GM18951 (cell line): Measurements from ENCODE around the gene RNF180.

ENCODE experiments used
- POLR2A ChIP-seq: IDR thresholded peaks from 4 replicates; pipeline ENCODE4 v1.6.1; 2011; ENCODE audit warnings: mild to moderate bottlenecking; ENCODE audit not compliant: insufficient read length, insufficient read depth; ENCODE audit errors: extremely low read depth
- in situ Hi-C: fragments of 300-500 bp; cut with MboI; formaldehyde crosslinking; loops from one replicate; pipeline ENCODE4 v1.12.0; 2022; ENCODE audit warnings: low sequenced_read_pairs, mixed read lengths, inconsistent platforms; ENCODE audit not compliant: unreplicated experiment

RNF180 gene

DNA sequence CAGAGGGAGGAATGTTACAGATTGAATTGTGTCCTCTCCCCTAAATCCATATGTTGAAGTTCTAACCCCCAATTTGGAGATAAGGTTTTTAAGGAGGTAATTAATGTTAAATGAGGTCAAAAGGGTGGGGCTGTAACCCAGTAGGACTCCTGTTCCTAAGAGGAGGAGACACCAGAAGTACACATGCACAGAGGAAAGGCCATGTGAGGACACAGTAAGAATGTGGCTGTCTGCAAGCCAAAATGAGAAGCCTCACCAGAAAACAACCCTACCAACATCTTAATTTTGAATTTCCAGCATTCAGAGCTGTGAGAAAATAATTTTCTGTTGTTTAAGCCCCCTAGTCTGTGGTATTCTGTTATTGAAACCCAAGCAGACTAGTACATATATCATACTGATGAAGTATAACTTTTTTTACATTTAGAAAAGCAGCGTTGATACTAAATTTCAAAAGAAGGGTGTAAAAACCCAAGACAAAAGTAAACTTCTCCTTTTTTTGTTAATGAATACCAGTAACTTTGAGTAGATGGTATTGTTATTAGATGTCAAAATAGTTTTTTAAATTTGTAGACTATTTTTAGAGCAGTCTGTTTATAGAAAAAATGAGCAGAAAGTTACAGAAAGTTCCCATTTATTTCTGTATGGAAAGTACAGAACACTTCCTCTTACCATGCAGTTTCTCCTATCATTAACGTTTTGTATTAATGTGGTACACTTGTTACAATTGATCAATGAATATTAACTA lies 25.1 kb downstream of the RNF180 start:
- in situ Hi-C loops: no loop called here
- TF ChIP-seq POLR2A: no peak

DNA sequence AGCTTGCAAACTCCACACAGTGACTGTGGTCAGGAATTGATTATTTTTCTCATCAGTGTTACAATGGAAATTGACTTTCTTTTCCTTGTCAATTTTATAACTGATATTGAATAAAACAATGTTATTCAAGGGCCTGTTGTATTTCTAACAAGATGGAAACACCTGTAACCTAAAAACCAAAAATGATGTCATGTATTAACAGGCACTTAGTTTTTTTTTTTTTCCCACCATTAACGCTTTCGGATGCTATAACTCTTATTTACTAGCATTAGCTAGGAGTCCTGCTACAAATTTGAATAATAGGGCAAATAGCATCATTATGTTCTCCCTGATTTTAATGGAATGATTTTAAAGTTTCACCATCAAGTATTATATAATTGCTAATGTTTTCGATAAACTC lies 30.3 kb downstream of the RNF180 start:
- in situ Hi-C loops: no loop called here
- TF ChIP-seq POLR2A: no peak

DNA sequence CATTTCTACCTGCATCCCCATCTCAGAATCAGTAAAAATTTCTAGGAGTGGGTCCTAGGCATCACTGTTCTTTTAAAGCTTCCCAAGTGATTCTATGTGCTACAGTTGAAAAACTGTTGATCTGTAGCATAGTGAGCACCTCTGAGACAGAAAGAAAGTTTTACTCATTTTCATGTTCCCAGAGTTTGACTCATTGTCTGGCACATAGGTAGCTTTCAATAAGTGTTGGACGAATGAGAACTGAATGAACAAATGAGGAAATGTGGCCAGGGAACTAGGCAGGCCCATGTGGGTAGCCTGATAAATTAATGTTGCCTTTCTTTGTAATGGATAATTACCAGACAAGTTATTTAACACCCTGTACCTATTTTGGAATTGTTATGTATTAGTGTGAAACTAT lies 33.8 kb downstream of the RNF180 start:
- in situ Hi-C loops: no loop called here
- no peak for TF ChIP-seq POLR2A

DNA sequence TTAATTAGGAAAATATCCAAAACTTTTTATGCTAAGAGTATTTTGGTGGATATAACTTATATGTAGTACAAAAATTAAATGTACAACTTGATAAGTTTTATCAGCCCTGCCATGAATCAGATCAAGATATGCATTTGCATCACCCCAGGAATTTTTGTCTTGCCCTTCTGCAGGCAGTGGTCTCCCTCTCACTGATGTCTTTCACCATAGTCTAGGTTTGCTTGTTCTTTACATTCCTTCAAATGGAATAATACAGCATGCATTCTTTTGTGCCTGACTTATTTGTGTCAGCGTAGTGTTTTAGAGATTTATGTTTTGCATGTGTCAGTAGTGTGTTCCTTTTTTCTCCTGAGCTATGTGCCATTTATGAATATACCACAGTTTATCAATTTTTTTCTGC lies 36.4 kb downstream of the RNF180 start:
- in situ Hi-C loops: no loop called here
- no peak for TF ChIP-seq POLR2A

DNA sequence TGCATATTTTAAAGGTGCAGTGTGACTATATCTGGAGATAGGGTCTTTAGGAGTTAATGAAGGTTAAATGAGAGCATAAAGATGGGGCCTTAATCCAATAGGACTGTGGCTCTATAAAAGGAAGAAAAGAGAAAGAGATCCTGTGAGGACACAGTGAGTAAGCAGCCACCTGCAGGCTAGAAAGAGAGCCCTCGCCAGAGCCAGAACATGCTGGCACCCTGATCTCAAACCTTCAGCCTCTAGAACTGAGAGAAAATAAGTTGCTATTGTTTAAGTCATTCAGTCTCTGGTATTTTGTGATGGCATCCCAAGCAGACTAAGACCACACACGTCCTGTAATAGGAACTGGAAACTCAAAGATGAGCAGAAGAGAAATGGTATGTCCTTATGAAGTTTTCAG lies 41.0 kb downstream of the RNF180 start:
- in situ Hi-C loops: no loop called here
- TF ChIP-seq POLR2A: no peak

DNA sequence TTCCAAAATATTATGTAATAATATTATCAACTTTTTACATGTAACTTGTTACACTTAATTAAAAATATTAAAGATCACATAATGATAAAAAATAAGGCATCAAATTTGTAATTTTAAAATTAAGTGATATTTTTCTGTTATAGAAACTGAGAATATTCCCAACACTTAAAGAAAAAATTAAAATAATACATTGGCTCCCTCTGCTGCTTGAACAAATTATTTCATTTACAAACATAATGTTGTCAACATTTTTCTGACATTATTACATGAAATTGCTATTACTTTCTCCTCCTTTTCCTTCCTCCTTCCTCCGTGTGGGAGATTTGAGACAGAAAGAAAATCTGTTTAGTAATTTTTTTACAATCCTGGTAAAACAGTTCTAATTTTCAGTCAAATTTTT lies 42.3 kb downstream of the RNF180 start:
- no peak for TF ChIP-seq POLR2A

DNA sequence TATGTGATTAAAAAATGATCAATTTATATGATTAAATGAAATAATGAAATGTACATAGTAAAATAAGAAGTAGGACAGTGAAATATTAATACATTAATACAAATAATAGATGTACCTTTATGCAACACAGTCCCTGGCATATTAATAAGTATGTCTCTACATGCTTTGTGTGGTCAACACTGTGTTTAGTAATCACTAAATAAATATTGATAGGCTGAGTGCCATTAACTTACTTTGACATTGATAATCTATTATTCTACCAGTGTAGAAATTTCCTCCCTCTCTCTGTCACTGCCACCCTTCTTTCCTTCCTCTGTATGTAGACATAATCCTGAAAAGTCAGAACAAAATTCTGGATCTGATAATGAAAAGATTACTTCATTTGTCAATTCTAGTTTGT lies 43.7 kb downstream of the RNF180 start:
- in situ Hi-C loops: no loop called here
- TF ChIP-seq POLR2A: no peak

More for the DNA sequence above, 42.3 kb downstream of the RNF180 start:
- in situ Hi-C loops: no loop called here

DNA sequence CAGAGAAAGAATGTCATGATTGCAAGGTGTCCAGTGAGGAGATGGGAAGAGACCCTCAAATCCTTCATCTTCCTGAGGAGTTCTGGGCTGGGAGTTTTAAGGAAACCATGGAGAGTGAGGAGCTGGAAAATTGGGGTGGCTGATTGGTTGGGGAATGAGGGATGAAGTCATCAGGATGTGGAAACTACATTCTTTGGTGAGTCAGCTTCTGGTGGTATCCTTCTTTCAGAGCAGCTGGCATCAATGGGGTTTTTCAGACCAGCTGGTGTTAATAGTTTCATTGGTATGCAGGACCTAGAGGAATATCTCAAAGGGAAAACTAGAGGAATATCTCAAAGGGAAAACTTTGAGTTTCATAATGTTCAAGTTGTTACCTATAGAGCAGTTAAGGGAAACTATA lies 45.2 kb downstream of the RNF180 start:
- in situ Hi-C loops: no loop called here
- no peak for TF ChIP-seq POLR2A

DNA sequence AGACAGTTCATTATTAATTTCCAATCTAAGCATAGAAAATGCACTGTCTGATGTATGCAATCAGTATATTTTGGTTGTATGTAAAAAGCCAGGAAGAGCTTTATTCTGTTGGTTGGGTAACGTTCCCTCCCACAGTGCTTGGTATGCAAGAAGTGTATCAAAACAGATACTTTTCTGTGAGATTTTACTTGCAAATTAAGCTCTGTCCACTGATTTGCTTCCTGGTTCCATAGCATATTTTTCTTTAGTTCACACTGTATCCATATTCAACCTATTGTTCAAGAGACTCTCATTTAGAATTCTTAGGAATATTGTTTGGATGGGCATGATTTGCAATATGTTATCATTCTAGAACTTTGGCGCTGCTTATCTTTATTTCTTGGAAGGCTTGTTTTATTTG lies 47.4 kb downstream of the RNF180 start:
- in situ Hi-C loops: no loop called here
- no peak for TF ChIP-seq POLR2A

DNA sequence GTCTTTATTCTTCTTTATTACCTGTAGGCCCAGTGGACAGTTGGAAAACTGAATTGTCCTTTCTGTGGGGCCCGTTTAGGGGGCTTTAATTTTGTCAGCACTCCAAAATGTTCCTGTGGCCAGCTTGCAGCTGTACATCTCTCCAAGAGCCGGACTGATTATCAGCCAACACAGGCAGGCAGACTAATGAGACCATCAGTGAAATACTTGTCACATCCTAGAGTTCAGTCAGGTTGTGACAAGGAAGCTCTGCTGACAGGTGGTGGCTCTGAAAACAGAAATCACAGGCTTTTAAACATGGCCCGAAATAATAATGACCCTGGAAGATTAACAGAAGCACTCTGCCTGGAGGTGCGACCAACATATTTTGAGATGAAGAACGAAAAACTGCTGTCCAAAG lies 47.9 kb downstream of the RNF180 start:
- TF ChIP-seq POLR2A: no peak
- in situ Hi-C loops: no loop called here

DNA sequence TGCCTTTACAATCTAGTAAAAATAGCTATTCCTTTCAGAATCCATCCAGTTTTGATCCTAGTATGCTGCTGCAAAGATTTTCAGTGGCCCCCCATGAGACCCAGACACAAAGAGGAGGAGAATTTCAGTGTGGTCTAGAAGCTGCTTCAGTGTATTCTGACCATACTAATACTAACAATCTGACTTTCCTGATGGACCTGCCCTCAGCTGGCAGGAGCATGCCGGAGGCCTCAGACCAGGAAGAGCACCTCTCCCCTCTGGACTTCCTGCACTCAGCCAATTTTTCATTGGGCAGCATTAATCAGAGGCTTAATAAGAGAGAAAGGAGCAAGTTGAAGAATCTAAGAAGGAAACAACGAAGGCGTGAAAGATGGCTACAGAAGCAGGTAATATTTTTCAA lies 48.5 kb downstream of the RNF180 start:
- in situ Hi-C loops: no loop called here
- TF ChIP-seq POLR2A: no peak

DNA sequence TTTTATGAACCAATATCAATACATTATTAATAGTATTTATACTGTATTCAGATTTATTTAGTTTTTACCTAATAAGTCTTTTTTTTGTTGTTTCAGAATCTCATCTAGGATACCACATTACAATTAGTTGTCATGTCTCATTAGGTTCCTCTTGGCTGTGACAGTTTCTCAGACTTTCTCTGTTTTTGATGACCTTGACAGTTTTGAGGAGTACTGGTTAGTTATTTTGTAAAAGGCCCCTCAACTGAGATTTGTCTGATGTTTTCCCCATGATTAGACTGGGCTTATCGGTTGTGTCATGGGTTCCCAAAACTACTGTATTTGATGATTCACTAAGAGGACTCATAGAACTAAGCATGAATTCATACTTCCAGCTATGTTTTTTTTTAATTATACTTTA lies 56.3 kb downstream of the RNF180 start:
- in situ Hi-C loops: no loop called here
- TF ChIP-seq POLR2A: no peak

DNA sequence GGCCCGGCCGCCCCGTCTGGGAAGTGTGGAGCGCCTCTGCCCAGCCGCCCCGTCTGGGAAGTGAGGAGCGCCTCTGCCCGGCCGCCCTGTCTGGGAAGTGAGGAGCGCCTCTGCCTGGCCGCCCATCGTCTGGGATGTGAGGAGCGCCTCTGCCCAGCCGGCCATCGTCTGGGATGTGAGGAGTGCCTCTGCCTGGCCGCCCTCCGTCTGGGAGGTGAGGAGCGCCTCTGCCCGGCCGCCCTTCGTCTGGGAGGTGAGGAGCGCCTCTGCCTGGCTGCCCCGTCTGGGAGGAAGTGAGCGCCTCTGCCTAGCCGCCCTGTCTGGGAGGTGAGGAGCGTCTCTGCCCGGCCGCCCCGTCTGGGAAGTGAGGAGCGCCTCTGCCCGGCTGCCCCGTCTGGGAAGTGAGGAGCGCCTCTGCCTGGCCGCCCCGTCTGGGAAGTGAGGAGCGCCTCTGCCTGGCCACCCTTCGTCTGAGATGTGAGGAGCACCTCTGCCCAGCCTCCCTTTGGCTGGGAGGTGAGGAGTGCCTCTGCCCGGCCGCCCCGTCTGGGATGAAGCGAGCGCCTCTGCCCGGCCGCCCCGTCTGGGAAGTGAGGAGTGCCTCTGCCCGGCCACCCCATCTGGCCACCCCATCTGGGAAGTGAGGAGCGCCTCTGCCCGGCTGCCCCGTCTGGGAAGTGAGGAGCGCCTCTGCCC lies 59.8 kb downstream of the RNF180 start:
- in situ Hi-C loops: loop anchor here (25.0 kb wide), 1 partner anchor 387 kb away; no protein-coding TSS in a partner anchor

DNA sequence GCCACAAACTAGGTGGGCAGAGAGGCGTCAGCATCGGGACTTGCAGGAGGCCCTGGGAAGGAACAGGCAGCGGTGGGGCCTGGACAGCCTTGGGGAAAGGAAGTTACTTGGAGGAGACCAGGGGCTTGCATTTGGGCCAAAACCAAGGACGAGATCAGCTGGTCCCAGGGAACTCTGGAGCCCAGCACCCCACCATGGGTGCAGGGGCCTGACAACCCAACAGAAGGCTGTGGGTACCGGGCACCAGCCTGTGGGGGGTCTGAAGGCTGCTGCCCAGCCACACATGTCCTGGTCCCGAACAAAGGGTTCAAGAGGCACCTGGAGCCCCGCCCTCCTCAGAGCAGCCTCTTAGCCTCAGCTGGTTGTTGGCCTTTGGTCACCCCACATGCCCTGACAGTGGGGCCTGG lies 61.5 kb downstream of the RNF180 start:
- in situ Hi-C loops: loop anchor here (25.0 kb wide), 1 partner anchor 385 kb away; no protein-coding TSS in a partner anchor
